KOPT-K1 (cell line): ENCODE results near the gene MAP3K5.

ENCODE experiments used
- H3K27ac ChIP-seq: fragments of 200-600 bp; sonication (generic); 2 replicates; pipeline ENCODE4 v1.5.1; 2016; ENCODE audit warnings: antibody characterized with exemption, mild to moderate bottlenecking, low read depth, low read length; ENCODE audit not compliant: poor library complexity, severe bottlenecking
- H3K36me3 ChIP-seq: fragments of 200-600 bp; sonication (generic); 2 replicates; pipeline ENCODE4 v1.5.1; 2017; ENCODE audit warnings: antibody characterized with exemption, mild to moderate bottlenecking, low read length, moderate library complexity; ENCODE audit not compliant: insufficient read depth
- H3K9me3 ChIP-seq: fragments of 200-600 bp; sonication (generic); 2 replicates; pipeline ENCODE4 v1.5.1; 2017; ENCODE audit warnings: antibody characterized with exemption, low read length, mild to moderate bottlenecking; ENCODE audit not compliant: insufficient read depth, poor library complexity, severe bottlenecking

MAP3K5 gene

DNA sequence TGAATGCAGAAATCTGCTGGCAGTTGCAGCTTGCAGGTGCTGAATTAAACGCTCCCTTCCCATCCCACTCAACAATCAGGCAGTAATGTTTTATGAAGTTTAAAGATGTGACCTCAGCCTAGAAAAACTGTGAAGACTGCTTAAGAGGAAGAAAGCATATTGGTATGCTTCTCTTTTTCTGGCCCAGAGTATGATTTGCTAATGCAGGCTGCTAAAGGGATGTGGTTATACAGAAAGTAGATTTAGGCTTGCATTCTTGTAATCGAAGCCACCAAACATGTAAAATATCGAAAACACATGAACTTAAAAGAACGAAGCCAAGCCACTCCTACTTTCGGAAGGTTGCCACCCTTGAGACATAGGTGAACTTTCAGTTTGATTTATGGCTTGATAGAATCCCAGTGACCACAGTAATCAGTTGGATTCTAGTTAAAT, 40.7 kb downstream of the MAP3K5 start:
- Histone ChIP-seq H3K36me3 (no peaks in the 10 kb centered on the region), H3K27ac (no peak overlapping the region), H3K9me3 (no peaks in the 10 kb centered on the region)

DNA sequence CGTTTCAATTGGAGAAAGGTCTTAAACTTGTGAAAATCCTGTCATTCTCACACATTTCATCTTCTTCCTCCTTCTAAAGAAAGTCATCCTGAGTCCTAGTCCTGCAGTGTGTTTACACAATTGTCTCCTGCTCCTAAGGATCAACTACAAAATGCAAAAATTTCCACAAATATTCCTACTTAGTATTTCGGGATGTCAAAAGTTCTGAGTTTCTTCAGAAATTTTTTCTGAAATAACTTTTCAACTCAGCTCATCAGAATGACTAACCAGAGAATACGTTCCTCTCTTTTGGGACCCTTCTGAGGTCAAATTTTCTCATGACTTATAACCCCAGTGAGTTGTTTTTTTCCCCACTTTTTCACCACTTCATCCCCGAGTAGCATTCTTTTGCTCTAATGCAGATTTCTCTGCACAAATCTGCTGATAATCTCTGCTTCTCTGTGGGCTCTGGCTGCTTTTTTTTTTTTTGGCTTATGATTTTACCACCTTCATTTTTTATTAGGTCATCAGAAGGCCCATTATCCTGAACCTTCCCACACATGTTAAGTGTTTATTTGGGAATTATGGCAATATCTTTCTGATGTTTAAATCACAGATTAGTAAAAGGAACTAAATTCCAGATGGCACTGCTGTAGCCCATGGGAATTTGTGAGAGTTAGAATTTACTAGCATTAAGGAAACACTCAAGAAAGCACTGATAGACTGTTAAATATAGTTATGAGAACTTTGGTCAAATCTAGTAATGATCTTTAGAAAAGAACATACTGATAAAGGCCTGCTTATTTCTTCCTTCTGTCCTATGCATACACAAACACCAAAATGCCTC, 41.4 kb downstream of the MAP3K5 start:
- no peaks in the 10 kb centered on the region for H3K9me3 ChIP-seq
- H3K27ac ChIP-seq: no peak overlapping the region
- H3K36me3 ChIP-seq: no peaks in the 10 kb centered on the region

DNA sequence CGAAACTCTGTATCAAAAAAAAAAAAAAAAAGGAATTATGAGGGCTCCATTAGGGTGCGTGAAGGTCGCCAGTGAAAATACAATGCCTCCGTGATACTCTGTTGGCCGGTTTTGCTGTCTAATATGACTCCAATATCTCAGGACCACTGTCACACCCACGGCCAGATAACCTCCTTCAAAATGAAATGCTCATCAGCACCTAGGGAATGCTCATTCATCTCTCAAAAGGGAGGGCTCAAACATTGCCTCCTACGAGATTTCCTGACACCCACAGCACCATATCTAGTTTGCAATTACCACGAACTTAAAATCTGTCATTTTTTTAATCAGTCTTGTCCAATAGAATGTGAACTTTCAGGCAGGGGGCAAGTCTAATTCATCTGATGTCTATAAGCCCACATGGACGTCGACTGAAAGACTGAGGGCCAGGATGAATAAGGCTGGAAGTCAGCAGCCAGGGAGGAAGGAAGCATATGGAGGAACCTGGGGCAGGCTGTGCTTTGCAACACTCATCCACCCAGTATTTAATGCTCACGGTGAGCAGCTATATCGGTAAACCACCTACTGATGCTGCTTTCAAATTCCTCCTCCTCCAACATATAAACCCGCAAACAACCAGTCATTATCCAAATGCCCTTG, 42.8 kb downstream of the MAP3K5 start:
- Histone ChIP-seq H3K27ac (no peak overlapping the region), H3K36me3 (no peaks in the 10 kb centered on the region), H3K9me3 (no peaks in the 10 kb centered on the region)

DNA sequence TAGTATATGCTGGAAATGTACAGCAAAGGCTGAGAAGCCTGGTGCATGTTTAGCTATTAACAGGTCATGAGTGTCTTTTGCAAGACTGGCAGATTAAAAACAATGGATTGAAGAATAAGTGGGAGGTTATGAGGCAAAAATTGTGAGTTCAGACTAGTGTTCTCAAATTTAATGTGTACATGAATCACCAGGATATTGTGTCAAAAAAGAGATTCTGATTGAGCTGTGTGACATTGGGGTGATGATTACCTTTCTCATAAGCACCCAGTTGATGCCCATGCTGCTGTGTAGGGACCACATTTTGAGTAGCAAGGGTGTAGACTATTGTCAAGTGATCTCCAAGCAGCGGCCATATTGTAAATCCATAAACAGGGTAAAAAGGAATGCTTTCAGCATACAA, 44.8 kb downstream of the MAP3K5 start:
- H3K9me3 ChIP-seq: no peaks in the 10 kb centered on the region
- H3K36me3 ChIP-seq: no peaks in the 10 kb centered on the region
- no peak overlapping the region for H3K27ac ChIP-seq

DNA sequence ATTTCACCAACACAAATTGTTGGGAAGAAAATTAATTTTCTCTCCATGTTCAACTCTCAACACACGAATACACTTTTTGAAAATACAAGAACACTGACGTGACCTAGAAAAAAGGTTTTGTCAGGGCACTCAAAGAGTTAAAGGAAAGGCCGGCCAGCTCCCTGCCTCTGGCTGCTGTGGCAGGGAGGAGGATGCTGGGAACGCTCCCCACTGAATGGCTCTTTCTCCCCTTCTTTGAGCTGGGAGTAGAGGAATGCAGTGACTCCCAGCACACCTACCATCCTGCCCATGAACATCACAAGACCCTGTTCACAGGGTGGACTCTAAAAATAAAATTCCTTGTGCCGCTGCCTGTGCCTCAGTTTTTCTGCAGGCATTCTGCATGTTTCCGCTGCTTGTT, 47.0 kb downstream of the MAP3K5 start:
- Histone ChIP-seq H3K9me3 (no peaks in the 10 kb centered on the region), H3K27ac (no peak overlapping the region), H3K36me3 (no peaks in the 10 kb centered on the region)

DNA sequence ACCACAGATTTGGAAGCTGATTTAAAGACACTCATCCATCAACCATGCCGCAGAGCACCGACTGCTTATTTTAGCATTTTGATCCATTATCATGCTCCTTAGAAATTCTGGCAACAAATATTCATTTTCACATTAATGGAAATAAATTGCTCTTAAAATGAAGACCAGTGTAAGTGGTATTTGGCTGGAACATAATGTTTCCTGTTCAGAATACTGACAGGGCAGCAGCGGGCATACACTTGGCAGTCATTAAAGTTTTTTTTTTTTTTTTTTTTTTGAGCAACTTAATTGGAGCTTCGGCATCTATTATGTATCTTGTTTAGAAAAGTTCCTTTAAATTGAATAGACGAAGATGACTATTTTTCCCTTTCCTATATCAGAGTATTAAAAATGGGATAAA, 47.4 kb downstream of the MAP3K5 start:
- Histone ChIP-seq H3K9me3 (no peaks in the 10 kb centered on the region), H3K36me3 (no peaks in the 10 kb centered on the region), H3K27ac (no peak overlapping the region)

DNA sequence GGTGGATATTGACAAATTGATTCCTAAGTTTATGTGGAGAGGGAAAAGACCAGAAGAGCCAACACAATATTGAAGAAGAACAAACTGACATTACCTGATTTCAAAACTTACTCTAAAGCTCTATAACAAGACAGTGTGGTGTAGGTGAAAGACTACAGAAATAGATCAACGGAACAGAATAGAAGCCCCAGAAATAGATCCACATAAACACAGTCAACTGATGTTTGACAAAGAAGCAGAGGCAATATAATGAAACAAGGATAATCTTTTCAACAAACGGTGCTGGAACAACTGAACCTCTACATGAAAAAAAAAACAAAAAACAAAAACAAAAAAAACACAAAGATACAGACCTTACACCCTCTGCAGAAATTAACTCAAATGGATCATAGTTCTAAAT, 50.2 kb downstream of the MAP3K5 start:
- H3K36me3 ChIP-seq: no peaks in the 10 kb centered on the region
- H3K9me3 ChIP-seq: no peaks in the 10 kb centered on the region
- H3K27ac ChIP-seq: no peak overlapping the region

DNA sequence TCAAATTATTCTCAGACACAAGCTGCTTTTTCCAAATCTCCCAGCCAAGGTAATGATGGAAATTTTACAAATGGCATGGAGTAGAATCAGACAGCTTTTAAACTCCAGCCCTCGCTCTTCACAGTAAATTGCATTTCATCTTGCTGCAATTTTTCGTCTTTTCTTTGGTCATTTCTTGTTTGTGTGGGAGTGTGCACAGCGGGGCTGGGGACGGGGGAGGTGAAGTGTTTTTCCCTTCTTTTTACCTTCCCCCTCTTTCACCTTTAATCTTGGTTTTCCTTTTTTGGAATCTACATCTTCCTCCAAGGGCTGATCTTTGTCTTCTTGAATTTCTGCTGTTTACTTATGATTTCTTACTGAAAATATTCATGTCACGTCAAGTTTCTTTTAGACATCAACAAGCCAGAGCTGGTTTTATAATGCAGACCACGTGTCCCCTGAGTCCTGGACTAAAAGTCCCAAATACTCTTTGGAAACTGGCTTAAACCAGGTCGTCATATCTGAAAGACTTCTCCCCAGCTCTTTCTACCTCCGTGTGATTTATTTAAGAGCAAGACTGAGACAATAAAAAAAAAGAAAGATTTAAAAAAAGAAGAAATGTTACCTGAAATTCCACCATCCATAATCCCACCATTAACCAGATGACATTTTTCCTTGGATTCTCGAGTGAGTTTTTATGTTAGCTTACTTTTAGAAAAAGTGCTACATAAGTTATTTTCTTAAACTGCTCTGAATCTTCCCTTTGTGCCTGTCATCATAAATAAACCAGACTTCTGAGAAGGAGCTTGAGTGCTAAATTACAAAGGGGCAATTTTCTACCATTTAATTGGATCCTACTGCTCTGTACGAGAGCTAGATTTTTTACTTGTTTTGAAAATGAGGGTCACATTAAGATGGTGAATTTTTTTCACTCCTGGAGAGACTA, 52.0 kb downstream of the MAP3K5 start:
- Histone ChIP-seq H3K27ac (no peak overlapping the region), H3K36me3 (no peaks in the 10 kb centered on the region), H3K9me3 (no peaks in the 10 kb centered on the region)

DNA sequence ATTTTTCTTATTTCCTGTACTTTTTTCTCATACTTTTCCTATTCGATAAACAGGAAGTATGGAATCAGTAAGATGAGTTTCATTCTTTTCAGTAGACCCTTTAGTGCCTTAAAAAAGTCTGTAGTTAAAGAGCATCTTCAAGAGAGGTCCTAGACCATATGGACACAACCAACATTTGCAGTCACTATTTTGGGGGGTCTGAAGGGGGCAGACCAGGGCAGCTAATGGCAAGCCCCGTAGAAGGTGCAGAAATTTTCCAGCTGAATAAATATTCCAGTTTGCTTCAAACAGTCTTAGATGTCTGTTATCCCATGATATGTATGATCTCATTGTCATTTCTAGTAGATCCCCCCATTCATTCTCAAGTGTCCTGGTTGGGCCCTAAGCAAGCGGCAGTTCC, 52.8 kb downstream of the MAP3K5 start:
- H3K27ac ChIP-seq: no peak overlapping the region
- no peaks in the 10 kb centered on the region for H3K9me3 ChIP-seq
- H3K36me3 ChIP-seq: no peaks in the 10 kb centered on the region

DNA sequence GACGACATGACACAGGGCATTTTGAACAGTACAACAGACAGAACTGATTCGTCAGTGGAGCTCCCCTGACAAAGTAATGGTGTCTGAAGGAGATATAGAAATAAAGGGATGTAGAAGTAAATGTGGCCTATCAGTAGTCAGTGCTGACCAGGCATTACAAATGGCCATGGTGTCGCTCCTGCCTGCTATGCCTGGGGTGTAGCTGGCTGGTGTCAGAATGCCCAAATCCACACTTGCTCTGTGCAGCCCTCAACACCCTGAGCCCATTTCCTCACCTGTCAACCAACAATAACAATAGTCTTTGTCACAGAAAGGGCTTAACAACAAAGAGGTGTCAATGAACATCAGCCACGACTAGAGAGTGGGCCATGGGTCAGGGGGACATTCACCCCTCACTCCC, 53.2 kb downstream of the MAP3K5 start:
- Histone ChIP-seq H3K9me3 (no peaks in the 10 kb centered on the region), H3K36me3 (no peaks in the 10 kb centered on the region), H3K27ac (no peak overlapping the region)

DNA sequence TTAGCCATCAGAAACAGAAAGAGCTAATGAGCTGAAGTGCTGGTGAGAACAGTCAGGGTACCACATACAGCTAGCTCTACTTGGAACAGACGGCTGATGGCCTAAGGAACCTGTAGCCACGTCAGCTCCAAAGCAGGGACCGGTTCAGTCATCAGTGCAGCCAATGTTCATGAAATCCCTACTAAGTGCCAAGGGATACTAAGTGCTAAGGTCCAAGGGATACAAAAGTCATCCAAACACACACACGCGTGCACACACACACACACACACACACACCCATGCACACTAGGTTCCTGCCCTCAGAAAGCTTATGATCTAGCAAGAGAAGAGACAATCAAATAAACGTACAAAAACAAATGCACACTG, 53.6 kb downstream of the MAP3K5 start:
- H3K27ac ChIP-seq: no peak overlapping the region
- H3K9me3 ChIP-seq: no peaks in the 10 kb centered on the region
- no peaks in the 10 kb centered on the region for H3K36me3 ChIP-seq

DNA sequence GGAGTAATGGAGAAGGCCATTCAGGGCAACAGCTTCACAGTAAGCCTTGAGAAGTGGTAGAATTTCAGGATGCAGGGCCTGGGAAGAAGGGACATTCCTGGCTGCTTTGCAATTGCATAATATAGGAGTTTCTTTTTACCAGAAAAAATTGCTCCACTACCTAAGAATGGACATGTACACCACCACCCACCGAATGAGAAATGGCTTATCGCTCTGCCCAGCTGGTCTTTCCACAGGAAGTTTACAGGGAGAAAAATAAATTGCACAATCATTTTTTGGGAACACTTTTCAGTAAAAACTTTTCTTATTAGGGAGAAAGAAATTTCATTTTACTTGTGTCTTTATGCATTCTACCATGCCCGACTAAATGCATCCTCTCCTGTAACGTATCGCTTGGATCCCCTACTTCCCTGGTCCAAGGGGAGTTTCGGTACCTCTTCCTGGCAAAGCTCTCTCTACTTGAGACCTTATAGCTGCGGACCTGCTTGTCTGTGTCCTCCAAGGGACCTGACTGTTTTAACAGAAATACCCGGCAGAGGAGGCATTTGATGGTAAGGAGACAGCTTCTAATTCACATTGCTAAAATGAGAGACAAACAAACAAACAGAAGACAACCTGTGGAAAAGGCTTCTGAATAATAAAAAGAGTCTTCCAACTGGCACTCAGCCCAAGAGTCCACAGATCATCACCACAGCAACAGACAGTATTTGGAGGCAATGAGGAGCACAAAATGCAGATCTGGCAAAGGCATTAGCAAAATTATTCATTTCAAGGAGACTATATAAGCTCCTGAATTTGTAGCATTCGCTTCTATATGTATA, 54.2 kb downstream of the MAP3K5 start:
- H3K27ac ChIP-seq: no peak overlapping the region

DNA sequence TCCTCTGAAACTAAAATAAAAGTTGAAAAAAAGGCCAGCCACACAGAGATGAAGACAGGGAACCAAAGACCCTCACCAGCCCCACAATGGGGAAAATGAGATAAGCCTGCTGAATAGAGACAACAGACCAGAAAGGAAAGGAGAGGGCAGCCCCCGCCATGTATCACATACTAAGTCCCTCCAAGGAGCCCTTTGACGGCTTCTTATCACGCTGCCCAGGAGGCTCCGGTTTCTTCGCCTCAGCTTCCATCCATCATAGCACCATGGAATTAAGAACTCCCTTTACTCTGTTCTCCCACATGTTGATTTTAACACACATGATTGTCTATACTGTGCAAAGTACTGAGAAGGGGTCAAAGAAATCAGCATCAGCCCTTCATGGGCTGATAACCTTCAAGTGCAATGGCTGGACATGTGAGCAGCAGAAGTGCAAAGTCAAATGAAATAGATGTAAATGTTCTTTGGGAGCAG, 54.9 kb downstream of the MAP3K5 start:
- H3K36me3 ChIP-seq: no peaks in the 10 kb centered on the region
- no peak overlapping the region for H3K27ac ChIP-seq
- H3K9me3 ChIP-seq: no peaks in the 10 kb centered on the region

More for the DNA sequence above, 54.2 kb downstream of the MAP3K5 start:
- no peaks in the 10 kb centered on the region for H3K36me3 ChIP-seq
- no peaks in the 10 kb centered on the region for H3K9me3 ChIP-seq

DNA sequence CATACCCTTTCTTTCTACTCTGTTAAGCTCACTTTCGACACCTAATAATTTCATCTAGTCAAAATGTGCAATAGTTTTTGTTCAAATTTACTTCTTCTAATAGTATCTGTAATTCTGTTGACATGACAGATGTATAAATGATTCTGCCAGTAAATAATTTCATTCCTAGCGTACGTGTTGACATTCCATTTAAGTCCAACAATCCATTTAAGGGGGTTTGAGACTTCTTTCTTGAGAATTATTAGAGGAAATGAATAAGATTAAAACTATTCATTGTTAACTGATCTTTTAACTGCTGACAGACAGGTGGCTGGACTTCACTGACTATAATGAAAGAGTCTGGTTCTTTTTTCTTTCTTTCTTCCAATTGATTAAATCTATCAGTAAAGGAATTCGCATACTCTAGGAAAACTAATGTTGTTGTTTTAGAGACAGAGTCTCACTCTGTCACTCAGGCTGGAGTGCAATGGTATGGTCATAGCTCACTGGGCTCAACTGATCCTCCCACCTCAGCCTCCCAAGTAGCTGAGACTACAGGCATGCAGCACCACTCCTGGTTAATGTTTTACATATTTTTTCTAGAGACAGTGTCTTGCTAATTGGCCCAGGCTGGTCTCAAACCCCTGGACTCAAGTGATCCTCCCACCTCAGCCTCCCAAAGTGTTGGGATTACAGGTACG, 55.9 kb downstream of the MAP3K5 start:
- Histone ChIP-seq H3K9me3 (no peaks in the 10 kb centered on the region), H3K36me3 (no peaks in the 10 kb centered on the region), H3K27ac (no peak overlapping the region)
